ENCODE results near the gene ST8SIA5.

DNA sequence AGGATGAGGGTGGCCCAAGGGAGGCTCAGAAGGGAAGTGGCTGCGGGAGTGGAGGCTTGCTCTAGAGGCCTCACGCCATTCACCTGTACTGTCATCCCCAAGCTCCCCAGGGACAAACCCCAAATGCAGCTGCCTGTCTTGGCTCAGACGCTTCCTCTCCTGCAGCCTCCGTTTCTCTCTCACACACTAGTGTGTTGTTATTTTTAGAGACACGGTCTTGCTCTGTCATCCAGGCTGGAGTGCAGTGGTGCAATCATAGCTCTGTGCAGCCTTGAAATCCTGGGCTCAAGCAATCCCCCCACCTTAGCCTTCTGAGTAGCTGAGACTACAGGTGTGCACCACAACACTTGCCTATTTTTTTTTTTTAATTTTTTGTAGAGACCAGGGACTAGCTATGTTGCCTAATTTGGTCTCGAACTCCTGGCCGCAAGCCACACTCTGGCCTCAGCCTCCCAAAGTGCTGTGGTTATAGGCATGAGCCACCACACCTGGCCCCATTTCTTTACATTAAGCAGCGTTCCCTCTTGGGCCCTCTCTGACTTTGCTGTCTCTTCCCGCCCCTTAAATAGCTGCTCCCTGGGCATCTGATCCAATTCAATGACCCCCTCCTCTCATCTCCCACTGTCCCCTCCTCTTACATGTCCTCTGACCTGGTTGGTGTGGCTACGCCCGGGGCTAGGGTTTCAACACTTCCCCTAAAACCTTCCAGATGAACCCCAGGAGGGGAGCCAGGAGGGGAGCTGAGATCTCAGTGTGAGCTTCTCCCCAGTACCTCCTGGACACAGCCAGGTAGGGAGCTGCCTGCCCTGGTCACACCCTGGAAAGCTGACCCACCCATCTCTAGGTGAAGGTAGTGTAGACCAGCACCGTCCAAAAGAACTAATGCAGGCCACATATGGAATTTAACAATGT is 75.8 kb downstream of the ST8SIA5 start:
- TF ChIP-seq ZNF317 (CRISPR knock-in tag; IDR thresholded peaks at IDR 0.05; ENCODE audit: borderline replicate concordance, low read depth) (no peak), NFATC4 (CRISPR knock-in tag; IDR thresholded peaks at IDR 0.05) (no peak), AFF4 (CRISPR knock-in tag; IDR thresholded peaks at IDR 0.05; ENCODE audit: borderline replicate concordance) (no peak), ETV6 (CRISPR knock-in tag; IDR thresholded peaks at IDR 0.05) (no peak), MAX (CRISPR knock-in tag; IDR thresholded peaks at IDR 0.05) (no peak)
